ENCODE results near the gene CFAP100.

Gene CFAP100

GRCh38 chr3:126390751-126391150 lies 4.0 kb upstream of the CFAP100 start:
- no peak overlapping the region for H3K27ac ChIP-seq
- TF ChIP-seq CTCF (IDR thresholded peaks at IDR 0.05), result no peak
- no peak for DNase-seq (ENCODE audit: low spot score)
- no peak overlapping the region for H3K4me3 ChIP-seq

- Histone ChIP-seq H3K4me3 (no peak overlapping the region), H3K27ac (no peak overlapping the region)
- no peak for TF ChIP-seq CTCF (IDR thresholded peaks at IDR 0.05)
- DNase-seq (ENCODE audit: low spot score), result no peak
These were observed 3.1 kb upstream of the CFAP100 start for GRCh38 chr3:126391631-126392030.

- no peak for TF ChIP-seq CTCF (IDR thresholded peaks at IDR 0.05)
- DNase-seq (ENCODE audit: low spot score), result no peak
- H3K4me3 ChIP-seq, result no peak overlapping the region
- H3K27ac ChIP-seq, result no peak overlapping the region
These were observed 2.5 kb upstream of the CFAP100 start for GRCh38 chr3:126392246-126392645.

GRCh38 chr3:126393563-126393962 lies 1.1 kb upstream of the CFAP100 start:
- Histone ChIP-seq H3K4me3 (no peak overlapping the region), H3K27ac (no peak overlapping the region)
- no peak for DNase-seq (ENCODE audit: low spot score)
- TF ChIP-seq CTCF (IDR thresholded peaks at IDR 0.05), result no peak

- Histone ChIP-seq H3K27ac (no peak overlapping the region), H3K4me3 (peak overlapping the region; percentile 68)
- DNase-seq (ENCODE audit: low spot score), result no peak
- no peak for TF ChIP-seq CTCF (IDR thresholded peaks at IDR 0.05)
These were observed 240 bp downstream of the CFAP100 start for GRCh38 chr3:126394977-126395321.

GRCh38 chr3:126395846-126396513 lies 1.3 kb downstream of the CFAP100 start:
- H3K4me3 ChIP-seq, result no peak overlapping the region
- no peak for TF ChIP-seq CTCF (IDR thresholded peaks at IDR 0.05)
- no peak for DNase-seq (ENCODE audit: low spot score)
- no peak overlapping the region for H3K27ac ChIP-seq

- no peak for DNase-seq (ENCODE audit: low spot score)
- H3K4me3 ChIP-seq, result no peak overlapping the region
- no peak for TF ChIP-seq CTCF (IDR thresholded peaks at IDR 0.05)
- no peak overlapping the region for H3K27ac ChIP-seq
These were observed 1.8 kb downstream of the CFAP100 start for GRCh38 chr3:126396536-126396935.

Measured in coronary artery (tissue), 2 donors.